ENCODE data around the gene NRBF2. TPM values are rescaled to one million over a fixed set of nuclear protein-coding genes. Genes with fewer than 3 reads are reported as not detected.
A peak's percentile ranks its signal among the peaks of the same experiment; 100 is the strongest.

NRBF2 gene
- total and polyA plus RNA-seq, 9 donors, result 13.6 to 21.7 (median 15.3) TPM

- H3K4me3 ChIP-seq (ENCODE audit: low read length), result no peak overlapping the region
- no peaks in the 10 kb centered on the region for H3K9me3 ChIP-seq (replicated peaks; ENCODE audit: control insufficient read depth, low read depth, low read length)
- no peaks in the 10 kb centered on the region for H3K4me1 ChIP-seq (ENCODE audit: control insufficient read depth, insufficient read depth, low read length)
- no peaks in the 10 kb centered on the region for H3K27me3 ChIP-seq (ENCODE audit: control insufficient read depth, insufficient read depth, low read length)
- no peak overlapping the region for H3K27ac ChIP-seq (ENCODE audit: low read length)
- no peak for DNase-seq
- H3K36me3 ChIP-seq (ENCODE audit: control insufficient read depth, insufficient read depth, low read length), result peaks cover 13% of the 10 kb centered on the region
- WGBS (ENCODE audit: insufficient coverage), result no CpG with 5 or more reads among the region's 2 CpGs
Measured at GRCh38 chr10:63156236-63156635, 23.1 kb downstream of the NRBF2 start.

GRCh38 chr10:63157845-63158624 lies 24.9 kb downstream of the NRBF2 start:
- no peak overlapping the region for H3K4me3 ChIP-seq (ENCODE audit: low read length)
- H3K27ac ChIP-seq (ENCODE audit: low read length), result no peak overlapping the region
- no peaks in the 10 kb centered on the region for H3K4me1 ChIP-seq (ENCODE audit: control insufficient read depth, insufficient read depth, low read length)
- H3K9me3 ChIP-seq (replicated peaks; ENCODE audit: control insufficient read depth, low read depth, low read length), result no peaks in the 10 kb centered on the region
- no peaks in the 10 kb centered on the region for H3K27me3 ChIP-seq (ENCODE audit: control insufficient read depth, insufficient read depth, low read length)
- DNase-seq, result peak; percentile 91
- whole genome bisulfite sequencing (ENCODE audit: insufficient coverage), result no CpG with 5 or more reads among the region's 3 CpGs
- peaks cover 10% of the 10 kb centered on the region for H3K36me3 ChIP-seq (ENCODE audit: control insufficient read depth, insufficient read depth, low read length)

- Histone ChIP-seq H3K4me1 (ENCODE audit: control insufficient read depth, insufficient read depth, low read length) (no peaks in the 10 kb centered on the region), H3K27me3 (ENCODE audit: control insufficient read depth, insufficient read depth, low read length) (no peaks in the 10 kb centered on the region), H3K9me3 (replicated peaks; ENCODE audit: control insufficient read depth, low read depth, low read length) (no peaks in the 10 kb centered on the region), H3K36me3 (ENCODE audit: control insufficient read depth, insufficient read depth, low read length) (peaks cover 23% of the 10 kb centered on the region), H3K4me3 (ENCODE audit: low read length) (no peak overlapping the region), H3K27ac (ENCODE audit: low read length) (no peak overlapping the region)
- no CpG with 5 or more reads among the region's 2 CpGs for WGBS (ENCODE audit: insufficient coverage)
- no peak for DNase-seq
Measured at GRCh38 chr10:63161592-63161991, 28.5 kb downstream of the NRBF2 start.

- Histone ChIP-seq H3K36me3 (ENCODE audit: control insufficient read depth, insufficient read depth, low read length) (peaks cover 30% of the 10 kb centered on the region), H3K27ac (ENCODE audit: low read length) (peak overlapping the region; percentile 11), H3K27me3 (ENCODE audit: control insufficient read depth, insufficient read depth, low read length) (no peaks in the 10 kb centered on the region), H3K4me3 (ENCODE audit: low read length) (no peak overlapping the region), H3K9me3 (replicated peaks; ENCODE audit: control insufficient read depth, low read depth, low read length) (no peaks in the 10 kb centered on the region), H3K4me1 (ENCODE audit: control insufficient read depth, insufficient read depth, low read length) (no peaks in the 10 kb centered on the region)
- DNase-seq, result peak; percentile 52
- whole genome bisulfite sequencing (ENCODE audit: insufficient coverage), result no CpG with 5 or more reads among the region's 2 CpGs
Measured at GRCh38 chr10:63164166-63164623, 31.1 kb downstream of the NRBF2 start.

DNA sequence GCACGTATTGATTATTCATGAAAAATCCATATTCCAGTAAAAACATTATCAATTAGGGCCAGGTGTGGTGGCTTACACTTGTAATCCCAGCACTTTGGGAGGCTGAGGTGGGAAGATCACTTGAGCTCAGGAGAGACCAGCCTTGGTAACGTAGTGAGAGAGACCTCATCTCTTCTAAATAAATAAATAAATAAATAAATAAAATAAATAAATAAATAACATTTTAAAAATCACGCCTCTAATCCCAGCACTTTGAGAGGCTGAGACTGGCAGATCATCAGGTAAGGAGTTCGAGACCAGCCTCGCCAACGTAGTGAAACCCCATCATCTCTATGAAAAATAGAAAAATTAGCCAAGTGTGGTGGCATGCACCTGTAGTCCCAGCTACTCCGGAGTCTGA lies 32.1 kb downstream of the NRBF2 start:
- 100% methylated on average over 4 of the region's 7 CpGs for WGBS (ENCODE audit: insufficient coverage)
- no peaks in the 10 kb centered on the region for H3K27me3 ChIP-seq (ENCODE audit: control insufficient read depth, insufficient read depth, low read length)
- H3K4me3 ChIP-seq (ENCODE audit: low read length), result no peak overlapping the region
- no peak overlapping the region for H3K27ac ChIP-seq (ENCODE audit: low read length)
- no peaks in the 10 kb centered on the region for H3K9me3 ChIP-seq (replicated peaks; ENCODE audit: control insufficient read depth, low read depth, low read length)
- H3K36me3 ChIP-seq (ENCODE audit: control insufficient read depth, insufficient read depth, low read length), result peaks cover 39% of the 10 kb centered on the region
- no peaks in the 10 kb centered on the region for H3K4me1 ChIP-seq (ENCODE audit: control insufficient read depth, insufficient read depth, low read length)
- DNase-seq, result no peak

DNA sequence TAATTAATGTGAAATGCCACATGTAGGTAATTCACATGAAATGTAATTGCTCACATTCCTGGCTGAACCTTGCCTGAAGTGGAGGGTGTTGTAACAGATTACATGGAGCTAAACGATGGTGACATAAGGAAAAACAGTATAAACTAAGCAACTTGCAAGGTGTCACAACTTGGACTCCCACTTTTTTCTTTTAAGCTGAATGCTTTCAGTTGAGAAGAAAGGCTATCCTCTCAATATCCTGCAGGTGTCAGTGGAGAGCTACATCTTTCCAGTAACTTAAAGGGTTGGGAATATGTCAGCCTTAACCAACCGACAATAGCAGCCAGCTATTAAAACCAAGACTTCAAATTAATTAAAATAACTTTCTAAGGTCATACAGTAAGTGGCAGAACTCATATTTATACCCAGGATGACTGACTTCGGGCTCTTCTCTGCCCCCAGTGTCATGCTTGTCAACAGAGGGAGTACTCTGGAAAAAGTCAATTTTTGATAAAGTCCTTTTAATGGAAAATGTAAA lies 33.7 kb downstream of the NRBF2 start:
- Histone ChIP-seq H3K27me3 (ENCODE audit: control insufficient read depth, insufficient read depth, low read length) (no peaks in the 10 kb centered on the region), H3K4me3 (ENCODE audit: low read length) (no peak overlapping the region), H3K27ac (ENCODE audit: low read length) (no peak overlapping the region), H3K36me3 (ENCODE audit: control insufficient read depth, insufficient read depth, low read length) (peaks cover 41% of the 10 kb centered on the region), H3K9me3 (replicated peaks; ENCODE audit: control insufficient read depth, low read depth, low read length) (no peaks in the 10 kb centered on the region), H3K4me1 (ENCODE audit: control insufficient read depth, insufficient read depth, low read length) (no peaks in the 10 kb centered on the region)
- DNase-seq, result peak; percentile 85
- WGBS (ENCODE audit: insufficient coverage), result no CpG with 5 or more reads among the region's 3 CpGs

DNA sequence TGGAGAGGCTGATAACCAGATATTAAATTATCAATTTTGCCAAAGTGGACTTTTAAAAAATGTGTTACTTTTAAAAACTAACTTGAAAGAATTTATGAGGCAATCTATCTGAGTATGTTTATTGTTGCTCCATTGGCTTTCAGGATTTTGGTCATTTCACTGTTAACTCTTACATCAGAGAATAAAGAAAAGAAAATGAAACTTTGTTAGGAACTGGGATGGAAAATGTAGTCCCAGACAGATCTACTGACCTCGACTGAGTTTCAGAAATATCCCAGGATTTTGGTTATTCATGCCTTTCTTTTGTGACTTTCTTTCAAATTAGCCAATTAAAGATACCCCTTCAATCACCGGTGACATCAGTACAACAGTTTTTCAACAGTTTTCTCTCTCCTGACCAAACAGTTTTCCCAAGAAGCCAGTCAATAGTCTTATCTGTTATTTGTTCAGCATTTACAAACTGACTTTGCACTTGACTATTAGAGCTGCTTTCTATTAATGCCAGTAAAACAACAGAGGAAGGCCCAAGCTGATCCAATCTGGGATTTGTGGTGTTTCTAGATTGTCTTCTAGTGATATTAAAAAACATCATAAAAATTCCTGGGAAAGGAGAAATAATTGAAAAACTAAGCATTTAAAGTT lies 35.8 kb downstream of the NRBF2 start:
- WGBS (ENCODE audit: insufficient coverage), result 100% methylated on average over 1 of the region's 2 CpGs
- no peak for DNase-seq
- H3K9me3 ChIP-seq (replicated peaks; ENCODE audit: control insufficient read depth, low read depth, low read length), result no peaks in the 10 kb centered on the region
- peaks cover 45% of the 10 kb centered on the region for H3K36me3 ChIP-seq (ENCODE audit: control insufficient read depth, insufficient read depth, low read length)
- no peaks in the 10 kb centered on the region for H3K27me3 ChIP-seq (ENCODE audit: control insufficient read depth, insufficient read depth, low read length)
- H3K4me3 ChIP-seq (ENCODE audit: low read length), result no peak overlapping the region
- H3K27ac ChIP-seq (ENCODE audit: low read length), result no peak overlapping the region
- H3K4me1 ChIP-seq (ENCODE audit: control insufficient read depth, insufficient read depth, low read length), result no peaks in the 10 kb centered on the region

GRCh38 chr10:63169624-63170023 lies 36.5 kb downstream of the NRBF2 start:
- 100% methylated on average over 1 of the region's 2 CpGs for WGBS (ENCODE audit: insufficient coverage)

GRCh38 chr10:63171255-63171855 lies 38.2 kb downstream of the NRBF2 start:
- Histone ChIP-seq H3K36me3 (ENCODE audit: control insufficient read depth, insufficient read depth, low read length) (peaks cover 33% of the 10 kb centered on the region), H3K4me1 (ENCODE audit: control insufficient read depth, insufficient read depth, low read length) (no peaks in the 10 kb centered on the region), H3K4me3 (ENCODE audit: low read length) (no peak overlapping the region), H3K27me3 (ENCODE audit: control insufficient read depth, insufficient read depth, low read length) (no peaks in the 10 kb centered on the region), H3K27ac (ENCODE audit: low read length) (no peak overlapping the region), H3K9me3 (replicated peaks; ENCODE audit: control insufficient read depth, low read depth, low read length) (no peaks in the 10 kb centered on the region)
- 40% methylated on average over 1 of the region's 1 CpG for WGBS (ENCODE audit: insufficient coverage)
- peak; percentile 40 for DNase-seq

More at GRCh38 chr10:63169624-63170023, 36.5 kb downstream of the NRBF2 start:
- Histone ChIP-seq H3K36me3 (ENCODE audit: control insufficient read depth, insufficient read depth, low read length) (peaks cover 39% of the 10 kb centered on the region), H3K4me1 (ENCODE audit: control insufficient read depth, insufficient read depth, low read length) (no peaks in the 10 kb centered on the region), H3K9me3 (replicated peaks; ENCODE audit: control insufficient read depth, low read depth, low read length) (no peaks in the 10 kb centered on the region), H3K4me3 (ENCODE audit: low read length) (no peak overlapping the region), H3K27ac (ENCODE audit: low read length) (no peak overlapping the region), H3K27me3 (ENCODE audit: control insufficient read depth, insufficient read depth, low read length) (no peaks in the 10 kb centered on the region)
- no peak for DNase-seq

DNA sequence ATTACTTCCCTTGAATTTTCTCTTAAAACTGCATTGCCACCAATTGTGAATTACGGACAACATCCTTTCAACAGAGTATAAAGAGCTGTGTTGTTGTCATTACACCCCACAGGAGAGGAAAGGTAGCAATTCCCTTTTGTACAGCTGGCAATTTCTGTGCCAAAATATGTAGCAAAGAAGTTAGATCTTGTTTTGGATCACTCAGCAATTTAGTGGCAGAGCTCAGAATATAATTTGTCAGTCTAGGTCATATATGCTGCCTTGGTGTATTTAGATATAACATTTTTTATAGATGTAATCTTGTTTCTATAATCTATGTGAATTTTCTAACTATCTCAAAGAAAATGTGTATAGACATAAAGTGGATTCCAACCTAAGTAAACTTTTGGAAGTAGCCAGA lies 38.8 kb downstream of the NRBF2 start:
- Histone ChIP-seq H3K27me3 (ENCODE audit: control insufficient read depth, insufficient read depth, low read length) (no peaks in the 10 kb centered on the region), H3K27ac (ENCODE audit: low read length) (no peak overlapping the region), H3K9me3 (replicated peaks; ENCODE audit: control insufficient read depth, low read depth, low read length) (no peaks in the 10 kb centered on the region), H3K4me1 (ENCODE audit: control insufficient read depth, insufficient read depth, low read length) (no peaks in the 10 kb centered on the region), H3K36me3 (ENCODE audit: control insufficient read depth, insufficient read depth, low read length) (peaks cover 30% of the 10 kb centered on the region), H3K4me3 (ENCODE audit: low read length) (no peak overlapping the region)
- no CpG with 5 or more reads among the region's 1 CpG for WGBS (ENCODE audit: insufficient coverage)
- no peak for DNase-seq

Measured in muscle of leg (tissue), 11 donors.